GM19328 (cell line): ENCODE data around the gene PWP1.

Experiments
- ATAC-seq: cut with Tn5 transposase; IDR thresholded peaks from one replicate; pipeline ENCODE4 v1.9.1; 2021; ENCODE audit warnings: mild to moderate bottlenecking, moderate library complexity; ENCODE audit not compliant: unreplicated experiment

Gene PWP1

DNA sequence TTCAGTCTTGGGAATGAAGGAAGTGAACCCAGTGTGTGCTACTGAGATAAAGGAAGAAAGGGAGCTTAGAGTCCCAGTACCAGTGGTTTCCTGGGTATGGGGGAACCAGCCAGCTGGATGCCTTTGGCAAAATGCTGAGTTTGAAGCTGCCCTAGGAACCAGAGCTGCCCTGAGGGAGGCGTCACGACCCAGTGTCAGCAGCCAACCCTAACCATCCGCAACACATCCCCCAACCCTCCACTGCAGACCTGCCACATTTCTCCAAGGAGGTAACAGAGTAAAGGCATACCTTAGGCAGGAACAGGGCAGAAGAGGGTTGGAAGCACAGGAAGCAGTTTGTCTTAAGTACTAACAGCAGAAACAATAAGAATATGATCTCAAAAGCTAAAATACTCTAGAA, 46.8 kb downstream of the PWP1 start:
- no peak for ATAC-seq

DNA sequence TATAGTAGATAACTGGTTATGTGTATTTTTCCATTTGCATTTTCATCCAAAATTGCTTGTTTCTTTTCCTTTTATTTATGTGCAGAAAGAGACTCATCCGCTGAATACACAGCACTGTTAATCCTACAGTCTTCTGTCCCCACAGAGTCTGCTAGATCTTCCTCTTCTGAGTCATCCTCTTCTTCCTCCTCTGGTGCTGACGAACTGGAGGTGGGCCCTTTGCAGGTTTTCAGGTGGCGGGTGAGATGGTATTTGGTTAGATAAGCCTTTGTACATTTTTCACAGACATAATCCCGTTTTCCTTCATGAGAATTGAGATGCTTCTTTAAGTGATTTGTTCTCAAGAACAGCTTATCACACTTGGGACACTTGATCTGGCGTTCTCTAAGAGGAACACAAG, 48.5 kb downstream of the PWP1 start:
- no peak for ATAC-seq

DNA sequence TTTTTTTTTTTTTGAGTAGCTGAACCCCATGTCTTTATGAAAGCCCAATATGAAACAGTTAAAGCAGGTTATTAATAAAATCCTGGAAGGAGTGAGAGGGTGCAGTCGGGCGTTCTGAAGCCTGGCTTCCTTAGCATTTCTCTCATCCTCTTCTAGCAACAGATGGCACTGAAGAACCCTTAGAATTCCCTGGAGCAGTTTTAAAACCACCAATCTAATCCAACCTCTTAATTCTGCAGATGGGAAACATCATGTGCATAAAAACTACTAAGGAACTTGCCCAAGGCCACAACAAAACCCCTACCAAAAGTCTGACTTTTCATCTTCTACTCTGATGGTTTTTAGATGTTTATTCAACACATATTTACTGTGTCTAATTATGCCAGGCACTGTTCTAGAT, 50.2 kb downstream of the PWP1 start:
- ATAC-seq, result no peak

DNA sequence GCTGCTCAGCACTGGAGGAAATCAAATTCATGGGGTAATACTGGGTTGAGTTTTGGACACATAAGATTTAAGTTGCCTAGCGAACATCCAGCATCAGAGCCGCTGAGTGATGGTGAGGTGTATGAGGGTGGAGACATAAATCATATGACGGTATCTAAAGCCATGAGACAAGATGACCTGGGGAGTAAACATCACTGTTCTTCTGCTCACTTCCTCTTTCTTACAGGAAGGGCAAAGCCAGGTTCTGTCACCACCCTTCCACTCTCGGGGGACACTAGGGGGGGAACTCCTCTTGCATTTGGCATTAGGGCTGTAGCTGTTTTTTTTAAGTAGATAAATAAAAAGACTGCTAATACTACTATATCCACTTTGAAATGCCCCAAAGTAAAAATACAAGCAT, 51.3 kb downstream of the PWP1 start:
- ATAC-seq, result peak; percentile 94

DNA sequence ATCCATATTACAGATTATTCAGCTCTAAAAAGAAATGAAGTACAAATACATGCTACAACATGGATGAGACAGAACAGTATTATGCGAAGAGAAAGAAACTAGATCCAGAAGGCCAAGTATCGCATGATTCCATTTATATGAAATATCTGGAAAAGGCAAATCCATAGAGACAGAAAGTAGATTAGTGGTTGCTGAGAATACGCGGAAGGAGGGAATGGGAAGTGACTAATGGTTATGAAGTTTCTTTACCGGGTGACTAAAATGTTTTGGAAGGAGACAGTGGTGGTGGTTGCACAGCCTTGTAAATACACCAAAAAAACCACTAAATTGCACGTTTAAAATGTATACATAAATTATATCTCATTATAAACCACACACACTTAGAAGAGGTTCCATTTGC, 62.9 kb downstream of the PWP1 start:
- ATAC-seq, result no peak

DNA sequence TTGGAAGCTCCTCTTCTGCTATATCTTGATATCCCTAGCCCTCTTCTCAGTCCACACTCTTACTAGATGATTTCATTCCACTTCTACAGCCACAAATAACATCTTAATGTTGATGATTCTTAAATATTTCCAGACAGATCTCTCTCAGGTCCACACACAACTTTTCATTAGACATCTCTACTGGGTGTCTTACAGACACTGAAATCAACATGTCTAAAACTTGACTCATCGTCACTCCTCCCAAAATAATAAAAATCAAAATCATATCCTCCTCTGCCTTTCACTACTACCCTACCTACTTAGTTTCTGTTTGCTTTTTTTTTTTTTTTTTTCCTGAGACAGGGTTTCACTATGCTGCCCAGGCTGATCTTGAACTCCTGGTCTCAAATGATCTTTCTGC, 63.5 kb downstream of the PWP1 start:
- no peak for ATAC-seq

DNA sequence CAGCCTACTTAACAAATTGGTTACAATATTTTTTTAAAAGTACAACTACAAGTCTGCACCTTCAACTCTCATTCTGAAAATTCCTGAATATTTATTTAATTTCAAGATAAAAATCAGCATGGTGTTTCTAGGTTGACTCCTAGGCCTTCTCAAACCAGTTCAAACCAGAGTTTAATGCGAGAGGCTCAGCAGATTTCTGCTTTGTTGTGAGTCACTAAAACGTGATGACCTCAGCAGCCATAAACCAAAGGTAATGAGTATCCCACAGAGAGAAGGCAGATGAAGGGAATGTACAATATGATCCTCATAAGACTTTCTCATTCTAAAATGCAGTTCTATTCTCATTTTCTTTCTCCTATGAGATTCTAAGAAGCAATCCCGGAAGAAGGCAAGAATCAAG, 73.8 kb downstream of the PWP1 start:
- no peak for ATAC-seq

DNA sequence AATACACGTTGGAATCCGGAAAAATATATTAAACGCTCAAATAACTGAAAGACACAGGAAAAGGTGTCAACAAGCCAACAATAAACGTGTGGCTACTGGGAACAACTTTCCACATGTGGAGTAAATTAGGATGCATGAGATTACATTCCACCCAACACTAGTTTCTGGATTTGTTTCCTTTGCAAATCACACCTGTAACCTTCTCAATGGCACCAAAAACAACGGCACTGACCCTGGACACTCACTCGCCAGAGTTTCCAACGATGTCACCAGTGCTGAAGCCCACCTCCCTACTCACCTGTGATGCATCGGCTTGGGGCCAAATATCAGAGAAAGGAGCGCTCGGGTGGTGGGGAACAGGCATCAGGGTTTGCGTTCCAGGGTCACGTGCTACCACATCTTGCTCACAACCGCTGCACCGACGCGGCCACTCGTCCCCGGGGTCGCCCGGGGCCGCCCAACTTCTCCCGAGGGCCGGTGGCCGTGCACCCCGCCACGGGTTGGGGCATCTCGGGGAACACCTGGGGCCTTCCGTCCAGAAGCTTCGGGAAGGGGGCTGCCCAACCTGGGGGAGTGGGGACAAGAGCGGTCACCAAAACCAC, 74.7 kb downstream of the PWP1 start:
- ATAC-seq, result peak; percentile 11

DNA sequence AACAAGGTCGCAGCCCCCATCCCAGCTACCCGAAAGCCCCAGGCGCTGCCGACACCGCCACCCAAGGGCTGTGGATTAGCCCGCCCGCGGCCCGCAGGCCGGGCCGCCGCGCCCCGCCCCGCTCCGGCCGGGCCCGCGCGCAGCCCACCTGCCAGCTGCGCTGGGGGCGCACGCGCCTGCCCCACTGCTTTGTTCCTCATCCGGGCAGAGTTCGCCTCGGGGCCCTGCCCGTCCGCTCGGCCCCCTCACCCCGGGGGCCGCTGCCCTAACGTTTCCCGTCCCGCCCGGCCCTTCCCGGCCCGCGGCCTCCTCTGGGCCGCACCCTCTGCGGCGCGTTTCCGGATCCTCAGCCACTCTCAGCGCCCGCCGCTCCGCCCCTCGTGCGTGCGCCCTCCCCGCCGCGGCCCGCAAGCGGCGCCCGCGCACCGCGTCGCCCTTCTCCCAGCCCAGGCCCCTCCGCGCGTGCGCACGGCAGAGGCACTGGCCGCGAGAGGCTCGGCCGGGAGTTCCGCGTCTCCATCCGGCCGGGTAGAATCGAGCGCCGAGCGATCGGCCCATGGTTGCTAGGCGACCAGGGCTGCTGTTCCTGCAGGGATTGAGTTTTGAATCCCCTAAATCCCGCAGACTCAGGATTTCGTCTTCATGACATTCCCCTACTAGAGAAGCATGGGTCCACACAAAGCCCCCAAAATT, 75.4 kb downstream of the PWP1 start, which contains the start of gene PRDM4:
Gene PRDM4 (minus strand): TSS at position 329 of the 693 bp plus-strand sequence. CDS start 622 bp downstream, outside the sequence.
- peak; percentile 97 for ATAC-seq

DNA sequence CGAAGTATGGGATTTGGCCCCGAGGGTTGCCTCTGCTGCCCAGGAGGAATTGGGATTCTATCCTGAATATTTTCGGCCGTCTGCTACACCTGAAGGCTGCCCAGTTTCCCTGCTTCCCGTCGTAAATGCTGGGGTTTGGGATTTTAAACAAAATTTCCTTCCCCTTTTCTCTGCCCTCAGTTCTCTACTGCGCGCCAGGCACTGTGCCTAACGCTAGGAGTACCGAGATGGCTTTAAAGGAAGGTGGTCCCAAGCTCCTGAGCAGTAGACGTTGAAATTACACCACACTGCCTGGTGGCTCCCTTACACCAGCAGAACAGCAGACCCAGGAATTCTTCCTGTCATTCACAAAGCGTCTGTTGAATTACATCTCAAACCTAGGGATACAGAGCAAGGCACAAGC, 75.9 kb downstream of the PWP1 start:
- ATAC-seq, result no peak
